ENCODE results near the gene DPT. TPM values are rescaled to one million over a fixed set of nuclear protein-coding genes. Genes with fewer than 3 reads are reported as not detected.

DPT gene
- total and polyA plus RNA-seq, 10 of the 15 experiments (the other 5 are each of a cell fraction or from before 2014, with no cell fraction given), result 0.05 to 0.10 TPM; not detected in 8

GRCh38 chr1:168683871-168684270 is 45.1 kb downstream of the DPT start (continued):
- TF ChIP-seq ZNF24 (IDR thresholded peaks at IDR 0.05), result no peak
- TF ChIP-seq IRF3 (IDR thresholded peaks at IDR 0.05), result no peak
- TF ChIP-seq NKRF (conservative IDR thresholded peaks at IDR 0.05), result no peak

- WGBS (ENCODE audit: insufficient coverage, insufficient replicate concordance, low lambda C conversion rate, missing lambda C conversion rate), result 94% methylated on average over 1 of the region's 1 CpG
- H3K79me2 ChIP-seq (ENCODE audit: control insufficient read depth, insufficient read depth, low read length), result no peaks in the 10 kb centered on the region
- H3K9me3 ChIP-seq (replicated peaks; ENCODE audit: control insufficient read depth, insufficient read depth, low read length), result no peaks in the 10 kb centered on the region
- DNase-seq (ENCODE audit: low read depth, low spot score) (no peak), FAIRE-seq (no peak), ATAC-seq (no peak)
- H3K9ac ChIP-seq (ENCODE audit: control insufficient read depth, insufficient read depth, low read length), result no peak overlapping the region
- no peak overlapping the region for H2AFZ ChIP-seq (ENCODE audit: control insufficient read depth, low read depth, low read length)
- no peak overlapping the region for H3K27ac ChIP-seq (ENCODE audit: control insufficient read depth, insufficient read depth)
- intact Hi-C loops (cut with micrococcal nuclease; ENCODE audit: unreplicated experiment), result no loop called here
- ChIA-PET POLR2A (no interaction called here), SMC1A (ENCODE audit: uncharacterized antibody, unreplicated experiment) (interaction anchor here (1.2 to 1.5 kb wide), 2 partner anchors 29 to 468 kb away, joined by 3 read pairs; no protein-coding TSS in a partner anchor), CTCF (no interaction called here), RAD21 (ENCODE audit: unreplicated experiment) (no interaction called here)
- TF ChIP-seq ATF7 (IDR thresholded peaks at IDR 0.05; ENCODE audit: low read depth), result no peak
- TF ChIP-seq CBFB (IDR thresholded peaks at IDR 0.05; ENCODE audit: low read depth), result no peak
- TF ChIP-seq NR2C1 (IDR thresholded peaks at IDR 0.05), result no peak
- no peak for TF ChIP-seq TCF7 (IDR thresholded peaks at IDR 0.05; ENCODE audit: borderline replicate concordance)
- no peak for TF ChIP-seq E2F8 (IDR thresholded peaks at IDR 0.05; ENCODE audit: low read depth, partially characterized antibody)
- no peak for TF ChIP-seq MAX (IDR thresholded peaks at IDR 0.05; ENCODE audit: low read depth, low read length)
- no peak for TF ChIP-seq FOXK2 (IDR thresholded peaks at IDR 0.05)
- no peak for TF ChIP-seq SREBF2 (IDR thresholded peaks at IDR 0.05; ENCODE audit: low read length)
- no peak for TF ChIP-seq E2F4 (IDR thresholded peaks at IDR 0.05; ENCODE audit: low read depth, low read length)
- no peak for TF ChIP-seq PBX3 (IDR thresholded peaks at IDR 0.05; ENCODE audit: insufficient replicate concordance, low read depth, low read length)
- TF ChIP-seq FOS (IDR thresholded peaks at IDR 0.05; ENCODE audit: borderline replicate concordance, extremely low read depth, insufficient read length), result no peak
- no peak for TF ChIP-seq MYB (IDR thresholded peaks at IDR 0.05; ENCODE audit: borderline replicate concordance, low read depth, low read length)
- no peak for TF ChIP-seq FOXM1 (IDR thresholded peaks at IDR 0.05; ENCODE audit: low read depth, low read length)
- H3K4me3 ChIP-seq, result no peak overlapping the region
- H3K27me3 ChIP-seq (replicated peaks in 1 of 2; ENCODE audit: control insufficient read depth in 2 of 2, insufficient read depth in 2 of 2, low read length in 1 of 2), result no peaks in the 10 kb centered on the region
- H3K4me1 ChIP-seq (ENCODE audit: control insufficient read depth, insufficient read depth, low read length), result no peaks in the 10 kb centered on the region
- no peaks in the 10 kb centered on the region for H4K20me1 ChIP-seq (ENCODE audit: control insufficient read depth, insufficient read depth)
- no TSS peak for BruUV-seq (replicated peaks)
- no peaks in the 10 kb centered on the region for H3K36me3 ChIP-seq (ENCODE audit: control insufficient read depth in 2 of 2, insufficient read depth in 2 of 2, low read length in 1 of 2)
- no peak overlapping the region for H3K4me2 ChIP-seq (ENCODE audit: control insufficient read depth, insufficient read depth)
- in situ Hi-C loops (cut with MboI), result no loop called here
Measured at GRCh38 chr1:168676861-168677260, 52.1 kb downstream of the DPT start.
